ENCODE results near the gene GPA33.

GPA33 gene

GRCh38 chr1:167090314-167090942 lies at the start of gene GPA33:
GPA33 (minus strand) TSS chr1:167090377; CDS start chr1:167090287, 90 bp downstream.
- no peaks in the 10 kb centered on the region for H3K9me2 ChIP-seq (replicated peaks; ENCODE audit: insufficient read depth, low read length)
- H3K4me2 ChIP-seq (ENCODE audit: low read depth, low read length, poor library complexity, severe bottlenecking): no peak within 1 kb of the TSS
- H3K79me2 ChIP-seq (ENCODE audit: insufficient read depth, low read length): no peaks in the 10 kb centered on the region
- H3K36me3 ChIP-seq (ENCODE audit: low read length): no peaks in the 10 kb centered on the region
- no peak within 1 kb of the TSS for H2AFZ ChIP-seq (ENCODE audit: low read depth, low read length, severe bottlenecking)
- no peak within 1 kb of the TSS for H3K27ac ChIP-seq (ENCODE audit: low read depth, low read length)
- H3K27me3 ChIP-seq (ENCODE audit: low read length): no peaks in the 10 kb centered on the region
- H3K4me3 ChIP-seq (ENCODE audit: insufficient read depth, low read length, poor library complexity, severe bottlenecking): no peak within 1 kb of the TSS
- no peak within 1 kb of the TSS for H3K9ac ChIP-seq (ENCODE audit: low read length)
- no peaks in the 10 kb centered on the region for H3F3A ChIP-seq (ENCODE audit: insufficient read depth)
- H4K20me1 ChIP-seq (ENCODE audit: low read depth, low read length): no peaks in the 10 kb centered on the region
- TF ChIP-seq CTCF (IDR thresholded peaks at IDR 0.05; ENCODE audit: insufficient read depth, low read length, poor library complexity, severe bottlenecking): no peak
- TF ChIP-seq EZH2phosphoT487 (conservative IDR thresholded peaks at IDR 0.05; ENCODE audit: low read length): no peak
- no peaks in the 10 kb centered on the region for H3K9me3 ChIP-seq (ENCODE audit: insufficient read depth, low read length)

GRCh38 chr1:167138703-167139102 lies 48.5 kb upstream of the GPA33 start:
- no peaks in the 10 kb centered on the region for H3F3A ChIP-seq (ENCODE audit: insufficient read depth)

GRCh38 chr1:167137793-167138510 lies 47.8 kb upstream of the GPA33 start:
- no peaks in the 10 kb centered on the region for H3K27me3 ChIP-seq (ENCODE audit: low read length)
- no peaks in the 10 kb centered on the region for H3F3A ChIP-seq (ENCODE audit: insufficient read depth)
- H4K20me1 ChIP-seq (ENCODE audit: low read depth, low read length): no peaks in the 10 kb centered on the region
- TF ChIP-seq EZH2phosphoT487 (conservative IDR thresholded peaks at IDR 0.05; ENCODE audit: low read length): no peak
- TF ChIP-seq CTCF (IDR thresholded peaks at IDR 0.05; ENCODE audit: insufficient read depth, low read length, poor library complexity, severe bottlenecking): no peak
- no peak overlapping the region for H3K4me2 ChIP-seq (ENCODE audit: low read depth, low read length, poor library complexity, severe bottlenecking)
- no peaks in the 10 kb centered on the region for H3K36me3 ChIP-seq (ENCODE audit: low read length)
- H3K9me3 ChIP-seq (ENCODE audit: insufficient read depth, low read length): no peaks in the 10 kb centered on the region
- H3K27ac ChIP-seq (ENCODE audit: low read depth, low read length): no peak overlapping the region
- H3K9ac ChIP-seq (ENCODE audit: low read length): no peak overlapping the region
- H3K4me3 ChIP-seq (ENCODE audit: insufficient read depth, low read length, poor library complexity, severe bottlenecking): no peak overlapping the region
- H2AFZ ChIP-seq (ENCODE audit: low read depth, low read length, severe bottlenecking): no peak overlapping the region
- no peaks in the 10 kb centered on the region for H3K79me2 ChIP-seq (ENCODE audit: insufficient read depth, low read length)
- H3K9me2 ChIP-seq (replicated peaks; ENCODE audit: insufficient read depth, low read length): no peaks in the 10 kb centered on the region

More at GRCh38 chr1:167138703-167139102, 48.5 kb upstream of the GPA33 start:
- Histone ChIP-seq H3K9ac (ENCODE audit: low read length) (no peak overlapping the region), H4K20me1 (ENCODE audit: low read depth, low read length) (no peaks in the 10 kb centered on the region), H3K9me3 (ENCODE audit: insufficient read depth, low read length) (no peaks in the 10 kb centered on the region), H2AFZ (ENCODE audit: low read depth, low read length, severe bottlenecking) (no peak overlapping the region), H3K36me3 (ENCODE audit: low read length) (no peaks in the 10 kb centered on the region), H3K27me3 (ENCODE audit: low read length) (no peaks in the 10 kb centered on the region), H3K4me3 (ENCODE audit: insufficient read depth, low read length, poor library complexity, severe bottlenecking) (no peak overlapping the region), H3K4me2 (ENCODE audit: low read depth, low read length, poor library complexity, severe bottlenecking) (no peak overlapping the region), H3K27ac (ENCODE audit: low read depth, low read length) (no peak overlapping the region), H3K9me2 (replicated peaks; ENCODE audit: insufficient read depth, low read length) (no peaks in the 10 kb centered on the region), H3K79me2 (ENCODE audit: insufficient read depth, low read length) (no peaks in the 10 kb centered on the region)
- TF ChIP-seq EZH2phosphoT487 (conservative IDR thresholded peaks at IDR 0.05; ENCODE audit: low read length): no peak
- no peak for TF ChIP-seq CTCF (IDR thresholded peaks at IDR 0.05; ENCODE audit: insufficient read depth, low read length, poor library complexity, severe bottlenecking)

All from SU-DHL-6 (cell line).